Esophagus squamous epithelium (tissue), 5 donors: ENCODE data around the gene IQCH. TPM values are rescaled to one million over a fixed set of nuclear protein-coding genes. Genes with fewer than 3 reads are reported as not detected.

ENCODE experiments used
- DNase-seq: peaks from one replicate; lab custom pipeline; 2025; lab: John Stamatoyannopoulos, UW
- H3K27ac ChIP-seq, 4 donors: fragments of 200-600 bp; sonication (generic); one replicate each; pipeline ENCODE4 v1.5.1; 2016 to 2019; ENCODE audit warnings: mild to moderate bottlenecking in 1 of 4
- H3K27me3 ChIP-seq, 4 donors: fragments of 200-600 bp; sonication (generic); 1 replicate in 3 of 4; 2 replicates in 1 of 4; pipeline versions ENCODE4 v1.5.1 to v1.6.0; 2017 to 2021; ENCODE audit warnings: antibody characterized with exemption in 1 of 4
- H3K36me3 ChIP-seq, 3 donors: fragments of 200-600 bp; sonication (generic); one replicate each; pipeline ENCODE4 v1.5.1; 2016 to 2019
- H3K4me1 ChIP-seq, 3 donors: fragments of 200-600 bp; sonication (generic); one replicate each; pipeline ENCODE4 v1.5.1; 2017 to 2019
- H3K4me3 ChIP-seq, 4 donors: fragments of 200-600 bp; sonication (generic); 1 replicate in 3 of 4; 2 replicates in 1 of 4; pipeline ENCODE4 v1.5.1; 2016 to 2019; ENCODE audit warnings: mild to moderate bottlenecking in 2 of 4, moderate library complexity in 1 of 4
- H3K9me3 ChIP-seq, 3 donors: fragments of 200-600 bp; sonication (generic); one replicate each; pipeline ENCODE4 v1.5.1; 2016 to 2019
- CTCF ChIP-seq, 6 experiments: fragments of 450-650 bp in 4 of 6; fragments of 200-600 bp in 2 of 6; sonication (generic) in 2 of 6; IDR thresholded peaks; one replicate each; pipeline ENCODE4 v1.5.1; 2016 to 2019; ENCODE audit warnings: antibody characterized with exemption in 6 of 6, mild to moderate bottlenecking in 4 of 6, moderate library complexity in 4 of 6
- POLR2A ChIP-seq, 4 donors: fragments of 450-650 bp; IDR thresholded peaks; one replicate each; pipeline ENCODE4 v1.6.1; 2017; ENCODE audit warnings: antibody characterized with exemption in 4 of 4, mild to moderate bottlenecking in 4 of 4, moderate library complexity in 3 of 4
- WGBS, 2 donors: methylation state at CpG; one replicate each; pipeline ENCODE4 v1.1.5; 2018; 5-methylcytosine and 5-hydroxymethylcytosine counted together
- intact Hi-C: fragments of 100-400 bp; cut with DNase I; formaldehyde crosslinking; loops from one replicate; pipeline ENCODE4 v1.15.0; 2022
- total RNA-seq, 4 donors: library from RNA; depleted of rRNA; stranded (reverse); fragments of >200 nt; gene quantifications; one replicate each; pipeline ENCODE4 v1.1.0, GENCODE V29; 2016
- donor health status: DM: yes; HTN: yes; CAD: no.

Gene IQCH
- total RNA-seq, 4 donors from 2014 or later = 1.9 to 3.1 (median 3.0) TPM; not detected in 1

GRCh38 chr15:67230504-67230903 lies 24.1 kb upstream of the IQCH start:
- Histone ChIP-seq H3K27me3 (no peaks in the 10 kb centered on the region), H3K9me3 (no peaks in the 10 kb centered on the region), H3K36me3 (peaks cover 0 to 85% (median 7%) of the 10 kb centered on the region in 3 donors), H3K4me1 (peaks cover 0 to 8% (median 0%) of the 10 kb centered on the region in 3 donors), H3K4me3 (no peak overlapping the region), H3K27ac (no peak overlapping the region)
- 95 to 100% methylated on average over 2 of the region's 2 CpGs for WGBS, 2 donors
- DNase-seq = no peak
- intact Hi-C loops = no loop called here
- TF ChIP-seq POLR2A (IDR thresholded peaks at IDR 0.05) (no peak), CTCF (IDR thresholded peaks at IDR 0.05) (no peak)

GRCh38 chr15:67232591-67232990 lies 22.0 kb upstream of the IQCH start:
- no peaks in the 10 kb centered on the region for H3K9me3 ChIP-seq
- 67 to 88% methylated on average over 3 of the region's 3 CpGs for WGBS, 2 donors
- H3K27me3 ChIP-seq = no peaks in the 10 kb centered on the region
- no peak overlapping the region for H3K4me3 ChIP-seq
- TF ChIP-seq POLR2A (IDR thresholded peaks at IDR 0.05) (no peak), CTCF (IDR thresholded peaks at IDR 0.05) (no peak)
- no peak for DNase-seq
- peaks cover 0 to 88% (median 7%) of the 10 kb centered on the region in 3 donors for H3K36me3 ChIP-seq
- no peak overlapping the region for H3K27ac ChIP-seq
- H3K4me1 ChIP-seq = no peaks in the 10 kb centered on the region
- intact Hi-C loops = no loop called here

- intact Hi-C loops = no loop called here
- DNase-seq = no peak
Measured at GRCh38 chr15:67240235-67241131, 14.1 kb upstream of the IQCH start.

GRCh38 chr15:67241132-67241855 lies 13.3 kb upstream of the IQCH start:
- H3K4me3 ChIP-seq = peak overlapping the region in 1 of 4 donors; percentile 9
- H3K36me3 ChIP-seq = peaks cover 0 to 12% (median 0%) of the 10 kb centered on the region in 3 donors
- TF ChIP-seq CTCF (IDR thresholded peaks at IDR 0.05) = no peak
- TF ChIP-seq POLR2A (IDR thresholded peaks at IDR 0.05) = no peak
- DNase-seq = no peak
- intact Hi-C loops = no loop called here
- H3K9me3 ChIP-seq = no peaks in the 10 kb centered on the region
- 44 to 51% methylated on average over 4 of the region's 4 CpGs for WGBS, 2 donors
- peaks cover 4 to 39% (median 18%) of the 10 kb centered on the region in 3 donors for H3K4me1 ChIP-seq
- peak overlapping the region in 1 of 4 donors; percentile 41 for H3K27ac ChIP-seq
- H3K27me3 ChIP-seq = no peaks in the 10 kb centered on the region

More at GRCh38 chr15:67240235-67241131, 14.1 kb upstream of the IQCH start:
- H3K4me1 ChIP-seq = peaks cover 4 to 39% (median 18%) of the 10 kb centered on the region in 3 donors
- no peaks in the 10 kb centered on the region for H3K27me3 ChIP-seq
- peak in 5 of 6 experiments; percentile 25 to 57 (median 45) for TF ChIP-seq CTCF (IDR thresholded peaks at IDR 0.05)
- TF ChIP-seq POLR2A (IDR thresholded peaks at IDR 0.05) = no peak
- no peaks in the 10 kb centered on the region for H3K9me3 ChIP-seq
- H3K27ac ChIP-seq = no peak overlapping the region
- H3K4me3 ChIP-seq = no peak overlapping the region
- WGBS, 2 donors = 28 to 35% methylated on average over 3 of the region's 3 CpGs
- peaks cover 0 to 12% (median 0%) of the 10 kb centered on the region in 3 donors for H3K36me3 ChIP-seq
